ENCODE results near the gene EFEMP1. TPM values are rescaled to one million over a fixed set of nuclear protein-coding genes. Genes with fewer than 3 reads are reported as not detected.

EFEMP1 gene
- total and polyA plus RNA-seq, 10 of the 15 experiments (the other 5 are each of a cell fraction or from before 2014, with no cell fraction given) = 0.27 to 1.2 (median 0.35) TPM; not detected in 6

DNA sequence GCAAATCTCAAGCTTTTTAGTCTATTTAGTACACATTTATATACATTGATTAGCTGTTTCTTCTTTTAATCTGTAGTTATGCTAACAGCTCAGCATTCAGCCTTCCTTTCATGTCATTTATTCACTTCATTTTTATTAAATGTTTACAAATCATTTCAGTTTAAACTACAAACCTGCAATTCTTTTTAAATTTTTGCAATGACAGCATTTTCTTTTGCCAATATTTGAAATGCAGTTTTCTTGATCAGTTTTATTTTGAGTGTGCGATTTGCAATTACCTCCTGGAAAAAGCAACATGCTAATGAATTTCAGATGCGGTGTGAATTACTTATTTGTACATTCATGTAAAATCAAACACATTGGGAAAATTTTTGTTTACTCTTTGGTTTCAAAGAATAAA, 13.5 kb downstream of the EFEMP1 start:
- Histone ChIP-seq H3K9ac (ENCODE audit: control insufficient read depth, insufficient read depth, low read length) (no peak overlapping the region), H3K9me3 (replicated peaks; ENCODE audit: control insufficient read depth, insufficient read depth, low read length) (no peaks in the 10 kb centered on the region), H3K79me2 (ENCODE audit: control insufficient read depth, insufficient read depth, low read length) (no peaks in the 10 kb centered on the region), H3K4me1 (ENCODE audit: control insufficient read depth, insufficient read depth, low read length) (no peaks in the 10 kb centered on the region), H3K27me3 (replicated peaks in 1 of 2; ENCODE audit: control insufficient read depth in 2 of 2, insufficient read depth in 2 of 2, low read length in 1 of 2) (no peaks in the 10 kb centered on the region; a peak in 1 of 4 replicates), H3K4me2 (ENCODE audit: control insufficient read depth, insufficient read depth) (no peak overlapping the region), H3K4me3 (no peak overlapping the region), H3K36me3 (ENCODE audit: control insufficient read depth in 2 of 2, insufficient read depth in 2 of 2, low read length in 1 of 2) (no peaks in the 10 kb centered on the region), H4K20me1 (ENCODE audit: control insufficient read depth, insufficient read depth) (no peaks in the 10 kb centered on the region), H2AFZ (ENCODE audit: control insufficient read depth, low read depth, low read length) (no peak overlapping the region), H3K27ac (ENCODE audit: control insufficient read depth, insufficient read depth) (no peak overlapping the region)
- ChIA-PET SMC1A (ENCODE audit: uncharacterized antibody, unreplicated experiment) (interaction anchor here (0.6 kb wide), 1 partner anchor 726 kb away, joined by 3 read pairs; no protein-coding TSS in a partner anchor), CTCF (no interaction called here), POLR2A (no interaction called here), RAD21 (ENCODE audit: unreplicated experiment) (no interaction called here)
- DNase-seq (ENCODE audit: low read depth, low spot score) = no peak
- 88% methylated on average over 2 of the region's 2 CpGs for WGBS (ENCODE audit: insufficient coverage, insufficient replicate concordance, low lambda C conversion rate, missing lambda C conversion rate)
- no TSS peak for BruUV-seq (replicated peaks)
- no peak for FAIRE-seq
- TF ChIP-seq HDAC6 (IDR thresholded peaks at IDR 0.05; ENCODE audit: unreplicated experiment) = no peak
- TF ChIP-seq, protein P1, sequence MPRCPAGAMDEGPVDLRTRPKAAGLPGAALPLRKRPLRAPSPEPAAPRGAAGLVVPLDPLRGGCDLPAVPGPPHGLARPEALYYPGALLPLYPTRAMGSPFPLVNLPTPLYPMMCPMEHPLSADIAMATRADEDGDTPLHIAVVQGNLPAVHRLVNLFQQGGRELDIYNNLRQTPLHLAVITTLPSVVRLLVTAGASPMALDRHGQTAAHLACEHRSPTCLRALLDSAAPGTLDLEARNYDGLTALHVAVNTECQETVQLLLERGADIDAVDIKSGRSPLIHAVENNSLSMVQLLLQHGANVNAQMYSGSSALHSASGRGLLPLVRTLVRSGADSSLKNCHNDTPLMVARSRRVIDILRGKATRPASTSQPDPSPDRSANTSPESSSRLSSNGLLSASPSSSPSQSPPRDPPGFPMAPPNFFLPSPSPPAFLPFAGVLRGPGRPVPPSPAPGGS (IDR thresholded peaks at IDR 0.05; ENCODE audit: borderline replicate concordance, insufficient read depth, low read depth, low read length, poor library complexity, severe bottlenecking) = no peak
- no peak for TF ChIP-seq MTA3 (IDR thresholded peaks at IDR 0.05; ENCODE audit: borderline replicate concordance, low read length)
- TF ChIP-seq TBL1XR1 (IDR thresholded peaks at IDR 0.05; ENCODE audit: low read depth, low read length) = no peak
- no peak for TF ChIP-seq SMAD5 (IDR thresholded peaks at IDR 0.05; ENCODE audit: low read depth)
- no peak for ATAC-seq
- in situ Hi-C loops (cut with MboI) (no loop called here), intact Hi-C loops (cut with micrococcal nuclease; ENCODE audit: unreplicated experiment) (no loop called here)

DNA sequence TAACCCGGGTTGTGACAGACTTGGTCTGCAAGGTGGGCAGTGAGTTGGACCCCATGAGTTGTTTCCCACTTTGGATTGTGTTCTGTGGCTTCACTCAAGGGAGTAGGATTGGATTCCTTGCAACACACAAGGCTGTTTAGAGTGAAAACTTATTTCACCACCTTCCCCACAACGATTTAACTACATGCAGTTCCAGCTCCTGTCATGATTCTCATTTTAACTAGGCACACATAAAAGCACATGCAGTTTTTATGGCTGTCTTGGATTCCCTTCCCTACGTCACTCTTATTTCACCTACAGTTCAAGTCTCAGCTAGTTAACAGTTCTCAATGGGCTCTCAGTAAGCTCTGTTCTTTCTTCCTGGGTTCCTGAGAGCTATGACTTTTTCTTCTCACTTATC, 15.9 kb downstream of the EFEMP1 start:
- no TSS peak for BruUV-seq (replicated peaks)
- ChIA-PET CTCF (interaction anchor here (0.6 kb wide), 1 partner anchor 774 kb away, joined by 3 read pairs; no protein-coding TSS in a partner anchor), SMC1A (ENCODE audit: uncharacterized antibody, unreplicated experiment) (interaction anchor here (0.7 kb wide), 1 partner anchor 404 kb away, joined by 3 read pairs; no protein-coding TSS in a partner anchor), POLR2A (no interaction called here), RAD21 (ENCODE audit: unreplicated experiment) (no interaction called here)
- no peak for ATAC-seq
- FAIRE-seq = no peak
- Histone ChIP-seq H3K4me1 (ENCODE audit: control insufficient read depth, insufficient read depth, low read length) (no peaks in the 10 kb centered on the region), H3K4me2 (ENCODE audit: control insufficient read depth, insufficient read depth) (no peak overlapping the region), H3K27ac (ENCODE audit: control insufficient read depth, insufficient read depth) (no peak overlapping the region), H3K9me3 (replicated peaks; ENCODE audit: control insufficient read depth, insufficient read depth, low read length) (no peaks in the 10 kb centered on the region), H3K9ac (ENCODE audit: control insufficient read depth, insufficient read depth, low read length) (no peak overlapping the region), H2AFZ (ENCODE audit: control insufficient read depth, low read depth, low read length) (no peak overlapping the region), H4K20me1 (ENCODE audit: control insufficient read depth, insufficient read depth) (no peaks in the 10 kb centered on the region), H3K36me3 (ENCODE audit: control insufficient read depth in 2 of 2, insufficient read depth in 2 of 2, low read length in 1 of 2) (no peaks in the 10 kb centered on the region), H3K79me2 (ENCODE audit: control insufficient read depth, insufficient read depth, low read length) (no peaks in the 10 kb centered on the region), H3K4me3 (no peak overlapping the region), H3K27me3 (replicated peaks in 1 of 2; ENCODE audit: control insufficient read depth in 2 of 2, insufficient read depth in 2 of 2, low read length in 1 of 2) (no peaks in the 10 kb centered on the region)
- 1% methylated on average over 3 of the region's 3 CpGs for WGBS (ENCODE audit: insufficient coverage, insufficient replicate concordance, low lambda C conversion rate, missing lambda C conversion rate)
- in situ Hi-C loops (cut with MboI) (no loop called here), intact Hi-C loops (cut with micrococcal nuclease; ENCODE audit: unreplicated experiment) (no loop called here)
- DNase-seq (ENCODE audit: low read depth, low spot score) = no peak
- TF ChIP-seq IKZF1 (conservative IDR thresholded peaks at IDR 0.05) (no peak), CHD4 (IDR thresholded peaks at IDR 0.05) (no peak), POLR2AphosphoS5 (IDR thresholded peaks at IDR 0.05; ENCODE audit: low read length) (no peak), KDM1A (IDR thresholded peaks at IDR 0.05; ENCODE audit: borderline replicate concordance) (no peak)
- TF ChIP-seq, protein P2, sequence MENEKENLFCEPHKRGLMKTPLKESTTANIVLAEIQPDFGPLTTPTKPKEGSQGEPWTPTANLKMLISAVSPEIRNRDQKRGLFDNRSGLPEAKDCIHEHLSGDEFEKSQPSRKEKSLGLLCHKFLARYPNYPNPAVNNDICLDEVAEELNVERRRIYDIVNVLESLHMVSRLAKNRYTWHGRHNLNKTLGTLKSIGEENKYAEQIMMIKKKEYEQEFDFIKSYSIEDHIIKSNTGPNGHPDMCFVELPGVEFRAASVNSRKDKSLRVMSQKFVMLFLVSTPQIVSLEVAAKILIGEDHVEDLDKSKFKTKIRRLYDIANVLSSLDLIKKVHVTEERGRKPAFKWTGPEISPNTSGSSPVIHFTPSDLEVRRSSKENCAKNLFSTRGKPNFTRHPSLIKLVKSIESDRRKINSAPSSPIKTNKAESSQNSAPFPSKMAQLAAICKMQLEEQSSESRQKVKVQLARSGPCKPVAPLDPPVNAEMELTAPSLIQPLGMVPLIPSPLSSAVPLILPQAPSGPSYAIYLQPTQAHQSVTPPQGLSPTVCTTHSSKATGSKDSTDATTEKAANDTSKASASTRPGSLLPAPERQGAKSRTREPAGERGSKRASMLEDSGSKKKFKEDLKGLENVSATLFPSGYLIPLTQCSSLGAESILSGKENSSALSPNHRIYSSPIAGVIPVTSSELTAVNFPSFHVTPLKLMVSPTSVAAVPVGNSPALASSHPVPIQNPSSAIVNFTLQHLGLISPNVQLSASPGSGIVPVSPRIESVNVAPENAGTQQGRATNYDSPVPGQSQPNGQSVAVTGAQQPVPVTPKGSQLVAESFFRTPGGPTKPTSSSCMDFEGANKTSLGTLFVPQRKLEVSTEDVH (IDR thresholded peaks at IDR 0.05; ENCODE audit: low read depth, partially characterized antibody) = no peak
